ENCODE data around the gene NKAIN2. TPM values are rescaled to one million over a fixed set of nuclear protein-coding genes. Genes with fewer than 3 reads are reported as not detected.

Gene NKAIN2
- total and polyA plus RNA-seq, 8 donors = 0.02 to 0.09 TPM; not detected in 6

DNA sequence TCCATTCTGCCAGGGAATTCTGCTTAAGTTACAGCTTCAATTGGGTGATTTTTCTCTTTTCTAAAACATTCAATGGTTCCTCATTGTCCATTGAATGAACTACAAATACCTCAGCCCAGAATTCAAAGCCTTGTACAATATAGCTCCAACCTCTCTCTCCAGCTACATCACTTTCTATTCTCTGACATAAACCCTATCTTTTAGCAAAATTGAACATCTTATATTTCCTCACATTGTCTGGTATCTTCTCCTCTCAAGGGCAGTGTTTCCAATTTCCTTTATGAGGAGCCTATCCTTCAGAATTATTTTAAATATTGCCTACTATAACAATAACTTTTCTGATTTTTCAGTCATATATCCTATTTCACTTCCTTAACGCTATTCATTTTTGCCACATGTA is 955.0 kb downstream of the NKAIN2 start:
- intact Hi-C loops (cut with DNase I) = no loop called here
- DNase-seq (no peak), FAIRE-seq (no peak), ATAC-seq (no peak)
- H3K4me1 ChIP-seq = no peaks in the 10 kb centered on the region
- H3K36me3 ChIP-seq = no peaks in the 10 kb centered on the region
- H3K4me3 ChIP-seq = no peak overlapping the region
- WGBS, 2 donors = 73 to 89% methylated on average over 1 of the region's 1 CpG
- H3K27ac ChIP-seq = no peak overlapping the region
- TF ChIP-seq, protein P1, sequence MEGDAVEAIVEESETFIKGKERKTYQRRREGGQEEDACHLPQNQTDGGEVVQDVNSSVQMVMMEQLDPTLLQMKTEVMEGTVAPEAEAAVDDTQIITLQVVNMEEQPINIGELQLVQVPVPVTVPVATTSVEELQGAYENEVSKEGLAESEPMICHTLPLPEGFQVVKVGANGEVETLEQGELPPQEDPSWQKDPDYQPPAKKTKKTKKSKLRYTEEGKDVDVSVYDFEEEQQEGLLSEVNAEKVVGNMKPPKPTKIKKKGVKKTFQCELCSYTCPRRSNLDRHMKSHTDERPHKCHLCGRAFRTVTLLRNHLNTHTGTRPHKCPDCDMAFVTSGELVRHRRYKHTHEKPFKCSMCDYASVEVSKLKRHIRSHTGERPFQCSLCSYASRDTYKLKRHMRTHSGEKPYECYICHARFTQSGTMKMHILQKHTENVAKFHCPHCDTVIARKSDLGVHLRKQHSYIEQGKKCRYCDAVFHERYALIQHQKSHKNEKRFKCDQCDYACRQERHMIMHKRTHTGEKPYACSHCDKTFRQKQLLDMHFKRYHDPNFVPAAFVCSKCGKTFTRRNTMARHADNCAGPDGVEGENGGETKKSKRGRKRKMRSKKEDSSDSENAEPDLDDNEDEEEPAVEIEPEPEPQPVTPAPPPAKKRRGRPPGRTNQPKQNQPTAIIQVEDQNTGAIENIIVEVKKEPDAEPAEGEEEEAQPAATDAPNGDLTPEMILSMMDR (IDR thresholded peaks at IDR 0.05) = no peak
- H3K9me3 ChIP-seq = no peaks in the 10 kb centered on the region
- no peaks in the 10 kb centered on the region for H3K27me3 ChIP-seq

DNA sequence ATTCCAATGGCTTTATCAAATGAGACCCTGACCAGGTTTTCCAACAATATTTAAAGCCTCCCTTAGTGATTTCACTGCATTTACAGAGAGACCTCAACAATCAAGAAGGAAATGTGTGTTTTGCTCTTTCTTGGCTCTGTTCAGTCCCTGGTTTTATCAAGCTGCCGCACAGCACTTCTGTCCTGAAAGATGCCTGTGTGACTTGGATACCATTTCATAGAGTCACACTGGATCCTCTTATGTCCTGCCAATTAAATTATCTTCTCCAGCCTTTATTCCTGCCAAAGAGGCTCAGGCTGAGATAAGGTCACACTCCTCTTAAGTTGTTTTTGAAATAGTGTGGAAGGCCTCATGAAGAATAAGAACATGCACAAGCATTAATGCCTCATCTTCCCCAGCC is 961.6 kb downstream of the NKAIN2 start:
- H3K4me3 ChIP-seq = no peak overlapping the region
- no peaks in the 10 kb centered on the region for H3K27me3 ChIP-seq
- no peaks in the 10 kb centered on the region for H3K9me3 ChIP-seq
- WGBS, 2 donors = 65 to 81% methylated on average over 1 of the region's 1 CpG
- no peaks in the 10 kb centered on the region for H3K36me3 ChIP-seq
- no peaks in the 10 kb centered on the region for H3K4me1 ChIP-seq
- no peak overlapping the region for H3K27ac ChIP-seq
- FAIRE-seq (no peak), DNase-seq (no peak), ATAC-seq (no peak)
- intact Hi-C loops (cut with DNase I) = no loop called here
- TF ChIP-seq, protein P1 (IDR thresholded peaks at IDR 0.05) = no peak

DNA sequence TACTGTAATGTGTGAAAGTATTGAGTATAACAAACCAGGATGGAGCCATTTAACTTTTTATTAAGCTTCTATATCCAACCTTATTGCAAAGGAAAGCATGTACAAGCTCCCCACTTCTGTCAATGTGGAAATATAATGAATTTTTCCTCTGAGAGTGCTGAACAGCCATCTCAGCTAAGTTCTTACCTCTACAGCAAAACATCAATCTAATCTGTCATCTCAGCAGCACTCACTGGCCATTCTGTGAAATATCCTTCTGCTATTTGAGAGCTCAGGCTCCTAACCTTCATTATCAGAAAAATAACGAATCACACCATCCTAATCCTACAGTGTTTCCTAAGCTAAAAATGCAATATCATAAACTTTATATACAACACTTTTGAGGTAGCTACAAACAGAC is 964.6 kb downstream of the NKAIN2 start:
- H3K4me3 ChIP-seq = no peak overlapping the region
- no peaks in the 10 kb centered on the region for H3K36me3 ChIP-seq
- no peak overlapping the region for H3K27ac ChIP-seq
- no peaks in the 10 kb centered on the region for H3K27me3 ChIP-seq
- H3K4me1 ChIP-seq = no peaks in the 10 kb centered on the region
- 37 to 41% methylated on average over 1 of the region's 1 CpG for WGBS, 2 donors
- intact Hi-C loops (cut with DNase I) = no loop called here
- TF ChIP-seq, protein P1 (IDR thresholded peaks at IDR 0.05) = no peak
- no peak for FAIRE-seq
- no peak for DNase-seq
- H3K9me3 ChIP-seq = no peaks in the 10 kb centered on the region
- no peak for ATAC-seq

DNA sequence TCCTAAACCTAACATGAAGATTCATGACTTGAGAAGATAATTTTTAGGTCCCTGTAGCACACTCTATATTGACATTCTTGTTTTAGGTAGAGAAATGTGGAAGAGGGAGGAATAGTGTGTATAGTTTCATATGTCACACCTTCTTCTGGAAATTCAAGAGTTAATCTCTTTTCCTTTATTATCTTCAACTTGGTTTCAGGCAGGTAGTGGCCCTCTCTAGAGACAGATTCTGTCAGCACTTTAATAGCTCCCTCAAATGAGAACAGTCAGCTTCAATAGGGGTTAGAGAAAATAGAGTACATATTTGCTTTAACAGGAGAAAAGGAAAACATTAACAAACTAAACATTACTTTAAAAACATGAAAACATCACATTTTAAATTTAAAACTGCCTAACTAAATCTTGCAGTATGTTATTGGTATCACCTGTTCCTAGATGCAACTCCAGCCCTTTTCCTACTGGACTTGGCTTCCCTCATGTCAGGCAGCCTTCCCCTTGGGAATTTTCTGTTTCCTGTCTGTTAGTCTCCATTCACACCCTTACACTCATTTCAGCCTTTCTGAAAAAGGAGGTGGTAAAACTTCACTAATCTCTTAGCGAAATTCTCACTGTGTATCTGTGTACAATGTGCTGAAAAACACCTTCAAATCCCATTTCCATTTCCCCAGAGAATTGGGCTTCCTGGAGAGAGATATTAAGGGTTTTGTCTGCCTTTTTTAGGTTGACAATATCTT is 966.3 kb downstream of the NKAIN2 start:
- H3K36me3 ChIP-seq = no peaks in the 10 kb centered on the region
- DNase-seq (no peak), ATAC-seq (no peak), FAIRE-seq (no peak)
- no peaks in the 10 kb centered on the region for H3K27me3 ChIP-seq
- 35 to 57% methylated on average over 1 of the region's 1 CpG for WGBS, 2 donors
- no peaks in the 10 kb centered on the region for H3K9me3 ChIP-seq
- H3K4me1 ChIP-seq = no peaks in the 10 kb centered on the region
- intact Hi-C loops (cut with DNase I) = no loop called here
- TF ChIP-seq, protein P1 (IDR thresholded peaks at IDR 0.05) = no peak
- H3K27ac ChIP-seq = no peak overlapping the region
- no peak overlapping the region for H3K4me3 ChIP-seq

DNA sequence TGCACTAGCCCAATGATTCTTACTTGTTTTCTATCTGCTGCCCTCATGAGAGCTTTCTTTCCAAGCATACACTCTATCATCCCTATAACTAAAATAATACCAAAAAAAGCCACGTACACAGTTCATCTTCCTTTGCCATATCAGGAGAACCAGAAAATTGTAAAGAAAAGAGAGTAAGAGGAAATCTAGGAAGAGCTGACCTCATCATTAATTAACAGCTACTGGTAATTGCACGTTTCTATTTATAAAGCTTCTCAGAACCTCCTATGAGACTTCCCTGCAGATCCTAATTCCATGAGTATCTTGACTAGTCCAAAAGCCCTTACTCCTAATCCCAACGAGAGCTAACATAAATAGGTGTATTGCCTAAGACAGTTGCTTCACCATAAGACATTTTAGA is 967.1 kb downstream of the NKAIN2 start:
- no peak for ATAC-seq
- intact Hi-C loops (cut with DNase I) = no loop called here
- H3K27me3 ChIP-seq = no peaks in the 10 kb centered on the region
- TF ChIP-seq, protein P1 (IDR thresholded peaks at IDR 0.05) = no peak
- WGBS, 2 donors = 41 to 53% methylated on average over 3 of the region's 3 CpGs
- no peaks in the 10 kb centered on the region for H3K9me3 ChIP-seq
- no peak overlapping the region for H3K4me3 ChIP-seq
- H3K36me3 ChIP-seq = no peaks in the 10 kb centered on the region
- H3K4me1 ChIP-seq = no peaks in the 10 kb centered on the region
- no peak overlapping the region for H3K27ac ChIP-seq
- no peak for DNase-seq
- no peak for FAIRE-seq
